PC-9 (cell line): ENCODE data around the gene CNTN4. TPM values are rescaled to one million over a fixed set of nuclear protein-coding genes. Genes with fewer than 3 reads are reported as not detected.

Source experiments
- BruUV-seq: library from RNA; stranded (reverse); fragments of 400-500 nt; replicated peaks from 2 replicates; lab custom pipeline; 2021; lab: Mats Ljungman, UMichigan
- CTCF ChIA-PET: fragments of 300-600 bp; sonication (Branson Sonifier 250); formaldehyde crosslinking; loops from one replicate; lab custom pipeline; 2022; ENCODE audit warnings: antibody characterized with exemption; lab: Charles Lee
- POLR2A ChIA-PET: fragments of 300-600 bp; sonication (Branson Sonifier 250); formaldehyde crosslinking; loops from one replicate; lab custom pipeline; 2022; ENCODE audit warnings: antibody characterized with exemption; ENCODE audit not compliant: unreplicated experiment; lab: Charles Lee
- DNase-seq, 2 experiments: peaks; one replicate each; pipeline versions ENCODE4 v3.0.0 to v3.0.0-alpha.2; 2015 to 2022; ENCODE audit warnings: mixed read lengths in 1 of 2
- H2AFZ ChIP-seq: fragments of 200-600 bp; sonication (generic); 2 replicates; pipeline ENCODE4 v1.8.1; 2017; ENCODE audit warnings: antibody characterized with exemption
- H3F3A ChIP-seq: fragments of 200-600 bp; sonication (generic); 2 replicates; pipeline ENCODE4 v1.8.1; 2017; ENCODE audit warnings: antibody characterized with exemption, mild to moderate bottlenecking, low read depth; ENCODE audit not compliant: insufficient read depth
- H3K27ac ChIP-seq: fragments of 200-600 bp; sonication (generic); 2 replicates; pipeline ENCODE4 v1.6.1; 2016; ENCODE audit warnings: mixed run types
- H3K27me3 ChIP-seq: fragments of 200-600 bp; sonication (generic); 2 replicates; pipeline ENCODE4 v1.6.1; 2016; ENCODE audit warnings: low read depth, mixed run types; ENCODE audit not compliant: insufficient read depth
- H3K36me3 ChIP-seq: fragments of 200-600 bp; sonication (generic); 2 replicates; pipeline ENCODE4 v1.6.1; 2016; ENCODE audit warnings: low read depth, mixed run types
- H3K4me1 ChIP-seq: fragments of 200-600 bp; sonication (generic); replicated peaks from 2 replicates; pipeline ENCODE4 v1.6.1; 2016; ENCODE audit warnings: mixed run types; ENCODE audit not compliant: insufficient read depth
- H3K4me2 ChIP-seq: fragments of 200-600 bp; sonication (generic); 2 replicates; pipeline ENCODE4 v1.6.1; 2017; ENCODE audit warnings: mixed run types
- H3K4me3 ChIP-seq: fragments of 200-600 bp; sonication (generic); 2 replicates; pipeline ENCODE4 v1.6.1; 2016; ENCODE audit warnings: mixed run types
- H3K79me2 ChIP-seq: fragments of 200-600 bp; sonication (generic); 2 replicates; pipeline ENCODE4 v1.6.1; 2017; ENCODE audit warnings: low read depth, mixed run types
- H3K9me2 ChIP-seq: fragments of 200-600 bp; sonication (generic); 2 replicates; pipeline ENCODE4 v1.8.1; 2017; ENCODE audit warnings: mild to moderate bottlenecking; ENCODE audit not compliant: insufficient read depth
- H3K9me3 ChIP-seq: fragments of 200-600 bp; sonication (generic); 2 replicates; pipeline ENCODE4 v1.8.1; 2016; ENCODE audit warnings: low read depth; ENCODE audit not compliant: insufficient read depth
- H4K20me1 ChIP-seq: fragments of 200-600 bp; sonication (generic); 2 replicates; pipeline ENCODE4 v1.8.1; 2017; ENCODE audit not compliant: insufficient read depth
- CTCF ChIP-seq: fragments of 200-600 bp; sonication (generic); conservative IDR thresholded peaks from 2 replicates; pipeline ENCODE4 v1.6.1; 2017; ENCODE audit warnings: mixed run types, antibody characterized with exemption, mild to moderate bottlenecking, moderate library complexity
- EZH2 ChIP-seq: fragments of 200-600 bp; sonication (generic); IDR thresholded peaks from 2 replicates; pipeline ENCODE4 v1.8.0; 2017; ENCODE audit warnings: antibody characterized with exemption, low read depth
- intact Hi-C: fragments of 100-400 bp; cut with micrococcal nuclease; formaldehyde crosslinking; loops from one replicate; pipeline ENCODE4 v1.10.0; 2022; ENCODE audit not compliant: unreplicated experiment
- total RNA-seq: library from RNA; stranded (reverse); gene quantifications from 2 replicates; pipeline ENCODE4 v1.2.3, GENCODE V29; 2021

Gene CNTN4
- total RNA-seq, 1 experiment from 2014 or later = not detected

- no peak overlapping the region for H3K4me2 ChIP-seq
- POLR2A ChIA-PET = no interaction called here
- H3K36me3 ChIP-seq = no peaks in the 10 kb centered on the region
- H3K27ac ChIP-seq = no peak overlapping the region
- no peak overlapping the region for H3K4me3 ChIP-seq
- H4K20me1 ChIP-seq = no peaks in the 10 kb centered on the region
- H3K9me2 ChIP-seq = no peaks in the 10 kb centered on the region
- H3K79me2 ChIP-seq = no peaks in the 10 kb centered on the region
- H3K4me1 ChIP-seq = no peaks in the 10 kb centered on the region
- no peak for TF ChIP-seq EZH2
- H3K27me3 ChIP-seq = no peaks in the 10 kb centered on the region
- CTCF ChIA-PET = no interaction called here
- intact Hi-C loops = no loop called here
- H3K9me3 ChIP-seq = no peaks in the 10 kb centered on the region
- BruUV-seq = no TSS peak
- H3F3A ChIP-seq = no peaks in the 10 kb centered on the region
- no peak for DNase-seq
- H2AFZ ChIP-seq = no peak overlapping the region
Observed at GRCh38 chr3:2172561-2173171, 74.0 kb downstream of the CNTN4 start.

GRCh38 chr3:2180634-2181033 is 82.0 kb downstream of the CNTN4 start:
- Histone ChIP-seq H2AFZ (no peak overlapping the region), H3K4me2 (no peak overlapping the region), H3K4me3 (no peak overlapping the region), H3K27ac (no peak overlapping the region), H4K20me1 (no peaks in the 10 kb centered on the region), H3K27me3 (no peaks in the 10 kb centered on the region), H3F3A (no peaks in the 10 kb centered on the region), H3K36me3 (no peaks in the 10 kb centered on the region), H3K9me2 (no peaks in the 10 kb centered on the region), H3K4me1 (no peaks in the 10 kb centered on the region), H3K9me3 (no peaks in the 10 kb centered on the region), H3K79me2 (no peaks in the 10 kb centered on the region)
- TF ChIP-seq CTCF (no peak), EZH2 (no peak)
- POLR2A ChIA-PET = no interaction called here
- intact Hi-C loops = no loop called here
- BruUV-seq = no TSS peak
- CTCF ChIA-PET = no interaction called here
- DNase-seq = no peak

- no peaks in the 10 kb centered on the region for H3K36me3 ChIP-seq
- H3K79me2 ChIP-seq = no peaks in the 10 kb centered on the region
- no peaks in the 10 kb centered on the region for H3K9me2 ChIP-seq
- intact Hi-C loops = no loop called here
- H2AFZ ChIP-seq = no peak overlapping the region
- no peaks in the 10 kb centered on the region for H3K27me3 ChIP-seq
- BruUV-seq = no TSS peak
- H3K9me3 ChIP-seq = no peaks in the 10 kb centered on the region
- no peak overlapping the region for H3K27ac ChIP-seq
- H3F3A ChIP-seq = no peaks in the 10 kb centered on the region
- CTCF ChIA-PET = no interaction called here
- H3K4me1 ChIP-seq = no peaks in the 10 kb centered on the region
- no peak overlapping the region for H3K4me3 ChIP-seq
- TF ChIP-seq CTCF (no peak), EZH2 (no peak)
- POLR2A ChIA-PET = no interaction called here
- no peak overlapping the region for H3K4me2 ChIP-seq
- H4K20me1 ChIP-seq = no peaks in the 10 kb centered on the region
- DNase-seq = no peak
Observed at GRCh38 chr3:2198776-2199279, 100.2 kb downstream of the CNTN4 start.

GRCh38 chr3:2204054-2204453 is 105.4 kb downstream of the CNTN4 start:
- Histone ChIP-seq H3K79me2 (no peaks in the 10 kb centered on the region), H3K27me3 (no peaks in the 10 kb centered on the region), H3K4me2 (no peak overlapping the region), H3K4me3 (no peak overlapping the region), H2AFZ (no peak overlapping the region), H3K9me3 (no peaks in the 10 kb centered on the region), H4K20me1 (no peaks in the 10 kb centered on the region), H3K36me3 (no peaks in the 10 kb centered on the region), H3K9me2 (no peaks in the 10 kb centered on the region), H3F3A (no peaks in the 10 kb centered on the region), H3K27ac (no peak overlapping the region), H3K4me1 (no peaks in the 10 kb centered on the region)
- CTCF ChIA-PET = no interaction called here
- no peak for TF ChIP-seq CTCF
- no peak for TF ChIP-seq EZH2
- BruUV-seq = no TSS peak
- intact Hi-C loops = no loop called here
- POLR2A ChIA-PET = no interaction called here
- DNase-seq = no peak
